Trophoblast cell (in vitro differentiated cells and primary cell): ENCODE results near the gene UBP1.
"Not testable (repeated sequence)": the region's sequence is repeated elsewhere in the genome, so short reads cannot be mapped to it uniquely, and the experiment has no call there.

Experiments used
- DNase-seq, 2 donors: peaks; one replicate each; pipeline ENCODE4 v3.0.0-alpha.2; 2016
- H2AFZ ChIP-seq: 2 replicates; pipeline ENCODE4 v1.6.1; 2013; ENCODE audit warnings: low read length, moderate library complexity, mild to moderate bottlenecking; ENCODE audit not compliant: insufficient read depth, poor library complexity
- H2AK5ac ChIP-seq: 2 replicates; pipeline ENCODE4 v1.6.1; 2013; ENCODE audit warnings: mild to moderate bottlenecking, low read length
- H2BK120ac ChIP-seq: 2 replicates; pipeline ENCODE4 v1.6.1; 2013; ENCODE audit warnings: low read length, mild to moderate bottlenecking, moderate library complexity; ENCODE audit not compliant: insufficient read depth, poor library complexity
- H2BK12ac ChIP-seq: 2 replicates; pipeline ENCODE4 v1.6.1; 2013; ENCODE audit warnings: mild to moderate bottlenecking, low read length, moderate library complexity
- H2BK5ac ChIP-seq: 2 replicates; pipeline ENCODE4 v1.6.1; 2013; ENCODE audit warnings: low read length, low read depth, moderate library complexity, mild to moderate bottlenecking; ENCODE audit not compliant: poor library complexity
- H3K14ac ChIP-seq: 2 replicates; pipeline ENCODE4 v1.6.1; 2013; ENCODE audit warnings: mild to moderate bottlenecking, low read length
- H3K18ac ChIP-seq: 2 replicates; pipeline ENCODE4 v1.6.1; 2013; ENCODE audit warnings: mild to moderate bottlenecking, low read length
- H3K23ac ChIP-seq: 2 replicates; pipeline ENCODE4 v1.6.1; 2013; ENCODE audit warnings: low read length
- H3K27ac ChIP-seq: 2 replicates; pipeline ENCODE4 v1.5.1; 2013; ENCODE audit warnings: low read depth, mild to moderate bottlenecking, inconsistent platforms, low read length, moderate library complexity
- H3K27me3 ChIP-seq: 2 replicates; pipeline ENCODE4 v1.6.1; 2013; ENCODE audit warnings: inconsistent platforms, mild to moderate bottlenecking, low read length, moderate library complexity; ENCODE audit not compliant: insufficient read depth
- H3K36me3 ChIP-seq, 2 experiments: 1 replicate in 1 of 2; 2 replicates in 1 of 2; pipeline ENCODE4 v1.6.1; 2013; ENCODE audit warnings: low read length in 2 of 2, mild to moderate bottlenecking in 2 of 2, moderate library complexity in 1 of 2; ENCODE audit not compliant: insufficient read depth in 2 of 2, control insufficient read depth in 1 of 2
- H3K4ac ChIP-seq: 2 replicates; pipeline ENCODE4 v1.6.1; 2013; ENCODE audit warnings: low read depth, mild to moderate bottlenecking, low read length, moderate library complexity
- H3K4me1 ChIP-seq, 2 experiments: 1 replicate in 1 of 2; 2 replicates in 1 of 2; pipeline ENCODE4 v1.6.1; 2013; ENCODE audit warnings: low read length in 2 of 2, mild to moderate bottlenecking in 2 of 2, moderate library complexity in 1 of 2; ENCODE audit not compliant: insufficient read depth in 2 of 2, control insufficient read depth in 1 of 2
- H3K4me2 ChIP-seq: 2 replicates; pipeline ENCODE4 v1.6.1; 2013; ENCODE audit warnings: inconsistent platforms, mild to moderate bottlenecking, low read length, moderate library complexity
- H3K4me3 ChIP-seq: 2 replicates; pipeline ENCODE4 v1.5.1; 2013; ENCODE audit warnings: mild to moderate bottlenecking, low read depth, low read length, inconsistent platforms
- H3K79me1 ChIP-seq: one replicate; pipeline ENCODE4 v1.6.1; 2013; ENCODE audit warnings: low read length
- H3K79me2 ChIP-seq: 2 replicates; pipeline ENCODE4 v1.6.1; 2013; ENCODE audit warnings: low read length, mild to moderate bottlenecking; ENCODE audit not compliant: control insufficient read depth, insufficient read depth, poor library complexity
- H3K9ac ChIP-seq: 2 replicates; pipeline ENCODE4 v1.6.1; 2013; ENCODE audit warnings: mild to moderate bottlenecking, low read length
- H3K9me3 ChIP-seq: 2 replicates; pipeline ENCODE4 v1.6.1; 2013; ENCODE audit warnings: low read depth, mild to moderate bottlenecking, control low read depth, inconsistent platforms, low read length; ENCODE audit not compliant: insufficient read depth
- H4K12ac ChIP-seq: 2 replicates; pipeline ENCODE4 v1.6.1; 2013; ENCODE audit warnings: low read depth, mild to moderate bottlenecking, low read length, moderate library complexity
- H4K8ac ChIP-seq: 2 replicates; pipeline ENCODE4 v1.6.1; 2013; ENCODE audit warnings: low read depth, mild to moderate bottlenecking, low read length, moderate library complexity
- H4K91ac ChIP-seq: one replicate; pipeline ENCODE4 v1.6.1; 2013; ENCODE audit warnings: low read depth, mild to moderate bottlenecking, low read length, moderate library complexity
- WGBS: extraction: QIAGEN DNeasy Blood & Tissue Kit; methylation state at CpG from one replicate; pipeline ENCODE4 v1.1.7; 2013; ENCODE audit warnings: missing lambda C conversion rate; ENCODE audit not compliant: insufficient read length, insufficient coverage; ENCODE audit errors: extremely low coverage; 5-methylcytosine and 5-hydroxymethylcytosine counted together

The UBP1 gene

DNA sequence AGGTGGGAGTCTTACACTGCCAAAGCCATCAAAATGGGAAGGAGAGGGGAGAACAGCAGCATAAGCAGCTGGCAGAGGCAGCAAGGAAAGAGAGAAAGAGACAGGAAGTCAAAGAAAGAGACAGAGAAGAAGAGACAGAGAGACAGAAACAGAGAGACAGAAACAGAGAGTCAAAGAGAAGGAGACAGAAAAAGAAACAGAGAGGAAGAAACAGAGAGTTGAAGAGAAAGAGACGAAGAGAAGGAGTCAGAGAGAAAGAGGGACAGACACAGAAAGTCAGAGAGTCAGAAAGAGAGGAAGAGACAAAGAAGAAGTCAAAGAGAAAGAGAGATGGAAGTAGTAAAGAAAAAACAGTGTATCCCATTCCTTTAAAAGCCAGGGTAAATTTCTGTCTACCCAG, 11.8 kb upstream of the UBP1 start:
- H3K9ac ChIP-seq, H3K9me3 ChIP-seq, H2AK5ac ChIP-seq, H3K4ac ChIP-seq, H3K4me2 ChIP-seq, H2BK12ac ChIP-seq, H3K14ac ChIP-seq, H4K91ac ChIP-seq, H3K79me2 ChIP-seq, H3K36me3 ChIP-seq, H3K4me3 ChIP-seq, H2AFZ ChIP-seq, H4K12ac ChIP-seq, H3K79me1 ChIP-seq, DNase-seq, H3K27me3 ChIP-seq, H3K27ac ChIP-seq, H3K18ac ChIP-seq, H4K8ac ChIP-seq, H3K4me1 ChIP-seq, H2BK120ac ChIP-seq, H2BK5ac ChIP-seq, H3K23ac ChIP-seq: not testable (repeated sequence)
- WGBS = no CpG with 5 or more reads among the region's 1 CpG

GRCh38 chr3:33447958-33448357, 7.8 kb upstream of the UBP1 start:
- no peak overlapping the region for H3K14ac ChIP-seq

DNA sequence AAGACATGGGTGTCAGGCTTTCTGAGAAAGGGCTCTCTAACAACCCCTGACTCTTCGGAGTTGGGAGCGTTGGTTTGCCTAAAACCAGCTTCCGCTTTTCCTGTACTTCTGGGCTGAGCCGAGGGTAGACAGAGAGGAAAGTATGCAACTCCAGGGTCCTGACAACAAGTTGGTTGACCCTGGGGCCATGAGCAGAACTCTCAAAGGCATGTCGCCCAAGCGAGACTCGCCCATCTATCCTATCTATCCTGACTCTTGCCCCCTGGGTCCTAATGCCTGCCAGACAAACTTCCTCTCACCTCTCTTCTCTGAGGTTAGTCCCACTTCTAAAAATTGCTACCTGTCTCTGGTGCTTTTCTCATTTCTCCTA, 7.0 kb upstream of the UBP1 start:
- WGBS = no CpG with 5 or more reads among the region's 7 CpGs
- H4K8ac ChIP-seq = peak overlapping the region; percentile 60
- H2BK120ac ChIP-seq = not testable (repeated sequence)

More at GRCh38 chr3:33447958-33448357, 7.8 kb upstream of the UBP1 start:
- H3K9ac ChIP-seq = no peak overlapping the region
- peaks cover 5% of the 10 kb centered on the region in 2 experiments for H3K4me1 ChIP-seq
- WGBS = no CpG with 5 or more reads among the region's 15 CpGs
- H3K23ac ChIP-seq = no peak overlapping the region
- H3K4me3 ChIP-seq = no peak overlapping the region
- H4K8ac ChIP-seq = peak overlapping the region; percentile 29
- peak overlapping the region; percentile 21 for H2AK5ac ChIP-seq
- H3K79me2 ChIP-seq = peaks cover 2% of the 10 kb centered on the region
- H3K36me3 ChIP-seq = peaks cover 0 to under 1% of the 10 kb centered on the region in 2 experiments
- H3K27ac ChIP-seq = no peak overlapping the region
- no peak overlapping the region for H2BK120ac ChIP-seq
- no peak overlapping the region for H2BK5ac ChIP-seq
- peak overlapping the region; percentile 71 for H3K18ac ChIP-seq
- no peaks in the 10 kb centered on the region for H3K27me3 ChIP-seq
- no peak for DNase-seq
- no peak overlapping the region for H2BK12ac ChIP-seq
- no peak overlapping the region for H2AFZ ChIP-seq
- H3K79me1 ChIP-seq = no peaks in the 10 kb centered on the region
- no peaks in the 10 kb centered on the region for H3K9me3 ChIP-seq
- H3K4me2 ChIP-seq = peak overlapping the region; percentile 58
- no peak overlapping the region for H4K91ac ChIP-seq
- no peak overlapping the region for H4K12ac ChIP-seq
- H3K4ac ChIP-seq = peak overlapping the region; percentile 36

DNA sequence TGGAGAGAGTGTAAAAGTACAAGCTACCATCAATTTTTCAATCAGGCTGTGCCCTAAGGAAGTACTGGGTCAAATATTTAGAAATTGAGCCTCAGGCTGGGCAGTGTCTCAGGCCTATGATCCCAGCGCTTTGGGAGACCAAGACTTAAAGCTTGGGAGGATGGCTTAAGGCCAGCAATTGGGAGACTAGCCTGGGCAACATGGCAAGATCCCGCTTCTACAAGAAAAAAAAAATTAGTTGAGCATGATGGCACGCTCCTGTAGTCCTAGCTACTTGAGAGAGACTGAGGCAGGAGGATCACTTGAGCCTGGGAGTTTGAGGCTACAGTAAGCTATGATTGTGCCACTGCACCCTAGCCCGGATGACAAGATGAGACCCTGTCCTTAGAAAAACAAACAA, 2.0 kb upstream of the UBP1 start:
- Histone ChIP-seq H3K36me3 (no peaks in the 10 kb centered on the region), H3K4me1 (peaks cover 0 to 6% of the 10 kb centered on the region in 2 experiments), H3K4me3 (no peak overlapping the region), H3K18ac (no peak overlapping the region), H3K27me3 (no peaks in the 10 kb centered on the region), H2AK5ac (no peak overlapping the region), H2BK120ac (no peak overlapping the region), H3K79me2 (peaks cover 18% of the 10 kb centered on the region), H3K9ac (no peak overlapping the region), H3K14ac (no peak overlapping the region), H3K4ac (no peak overlapping the region), H2BK5ac (no peak overlapping the region), H3K9me3 (no peaks in the 10 kb centered on the region), H4K8ac (no peak overlapping the region), H3K4me2 (no peak overlapping the region), H2BK12ac (peak overlapping the region; percentile 58), H3K27ac (no peak overlapping the region), H3K23ac (no peak overlapping the region), H3K79me1 (peaks cover 16% of the 10 kb centered on the region), H4K91ac (no peak overlapping the region), H2AFZ (no peak overlapping the region), H4K12ac (no peak overlapping the region)
- WGBS = no CpG with 5 or more reads among the region's 4 CpGs
- DNase-seq = peak in 1 of 2 donors; percentile 31

More for the DNA sequence above, 7.0 kb upstream of the UBP1 start:
- H2BK5ac ChIP-seq, H3K4me1 ChIP-seq, H3K79me2 ChIP-seq, H3K9ac ChIP-seq, H3K27me3 ChIP-seq, H2BK12ac ChIP-seq, H3K23ac ChIP-seq, DNase-seq, H3K79me1 ChIP-seq, H3K36me3 ChIP-seq, H2AK5ac ChIP-seq, H4K91ac ChIP-seq, H3K18ac ChIP-seq, H3K14ac ChIP-seq, H3K27ac ChIP-seq, H3K9me3 ChIP-seq, H3K4ac ChIP-seq, H2AFZ ChIP-seq, H4K12ac ChIP-seq: not testable (repeated sequence)
- peak overlapping the region; percentile 68 for H3K4me2 ChIP-seq
- H3K4me3 ChIP-seq = peak overlapping the region; percentile 67
